B cell (primary cell): ENCODE results near the gene GJA10.
"Not testable (repeated sequence)": the region's sequence is repeated elsewhere in the genome, so short reads cannot be mapped to it uniquely, and the experiment has no call there.

ENCODE experiments used
- CTCF ChIP-seq: fragments of 200-600 bp; IDR thresholded peaks from one replicate; pipeline ENCODE4 v1.8.0; 2022; ENCODE audit warnings: antibody characterized with exemption, mild to moderate bottlenecking
- EZH2 ChIP-seq: IDR thresholded peaks from 2 replicates; pipeline ENCODE4 v1.6.1; 2012; ENCODE audit warnings: borderline replicate concordance, low read depth, mild to moderate bottlenecking, moderate library complexity, low read length; ENCODE audit not compliant: insufficient read depth, poor library complexity, severe bottlenecking

- not testable (repeated sequence) for TF ChIP-seq CTCF, EZH2
These were observed 46.8 kb upstream of the GJA10 start for GRCh38 chr6:89847513-89847912.
